ENCODE measurements around the gene MACROD2.

Gene MACROD2

GRCh38 chr20:15831201-15831600 is 1835.9 kb downstream of the MACROD2 start:
- DNase-seq = no peak

- DNase-seq = no peak
Observed at GRCh38 chr20:15832512-15832911, 1837.2 kb downstream of the MACROD2 start.

GRCh38 chr20:15834857-15835256 is 1839.5 kb downstream of the MACROD2 start:
- peak in 1 of 58 donors; percentile 1 for DNase-seq

- no peak for DNase-seq
Observed at GRCh38 chr20:15835811-15836210, 1840.5 kb downstream of the MACROD2 start.

- DNase-seq = no peak
Observed at GRCh38 chr20:15836634-15837033, 1841.3 kb downstream of the MACROD2 start.

GRCh38 chr20:15837563-15837962 is 1842.2 kb downstream of the MACROD2 start:
- no peak for DNase-seq

- DNase-seq = no peak
Observed at GRCh38 chr20:15838466-15838865, 1843.2 kb downstream of the MACROD2 start.

GRCh38 chr20:15840636-15841301 is 1845.5 kb downstream of the MACROD2 start:
- no peak for DNase-seq

- DNase-seq = no peak
Observed at GRCh38 chr20:15842872-15843271, 1847.6 kb downstream of the MACROD2 start.

- no peak for DNase-seq
Observed at GRCh38 chr20:15843777-15844176, 1848.5 kb downstream of the MACROD2 start.

- DNase-seq = no peak
Observed at GRCh38 chr20:15847196-15847784, 1852.0 kb downstream of the MACROD2 start.

GRCh38 chr20:15848126-15848525 is 1852.8 kb downstream of the MACROD2 start:
- no peak for DNase-seq

GRCh38 chr20:15848995-15849610 is 1853.8 kb downstream of the MACROD2 start:
- peak in 2 of 58 donors; percentile 3 to 19 for DNase-seq

GRCh38 chr20:15851576-15852215 is 1856.4 kb downstream of the MACROD2 start:
- no peak for DNase-seq

GRCh38 chr20:15854911-15855310 is 1859.6 kb downstream of the MACROD2 start:
- no peak for DNase-seq

GRCh38 chr20:15857173-15857784 is 1862.0 kb downstream of the MACROD2 start:
- no peak for DNase-seq

GRCh38 chr20:15859061-15859460 is 1863.7 kb downstream of the MACROD2 start:
- no peak for DNase-seq

- DNase-seq = no peak
Observed at GRCh38 chr20:15860850-15861249, 1865.5 kb downstream of the MACROD2 start.

GRCh38 chr20:15862178-15862577 is 1866.9 kb downstream of the MACROD2 start:
- no peak for DNase-seq

- no peak for DNase-seq
Observed at GRCh38 chr20:15863735-15864134, 1868.4 kb downstream of the MACROD2 start.

- no peak for DNase-seq
Observed at GRCh38 chr20:15865553-15865952, 1870.2 kb downstream of the MACROD2 start.

Data from anterior cingulate cortex (tissue), 58 donors.